Measurements from ENCODE around the gene TSSK2. TPM values are rescaled to one million over a fixed set of nuclear protein-coding genes. Genes with fewer than 3 reads are reported as not detected.

Gene TSSK2
- total and polyA plus RNA-seq, 2 donors = 0.09 TPM; not detected in 1

- H3K27ac ChIP-seq (ENCODE audit: low read depth in 1 of 2, low read length in 1 of 2) = no peak overlapping the region
- WGBS = 45% methylated on average over 12 of the region's 12 CpGs
- DNase-seq (ENCODE audit: low read depth in 6 of 9, low spot score in 9 of 9) = no peak
Measured at GRCh38 chr22:19181786-19182471, 50.8 kb downstream of the TSSK2 start.

More at GRCh38 chr22:19181786-19182471, 50.8 kb downstream of the TSSK2 start:
- H3K4me1 ChIP-seq (ENCODE audit: control insufficient read depth in 2 of 2, insufficient read depth in 2 of 2, low read length in 2 of 2) = peaks cover 6 to 16% of the 10 kb centered on the region in 2 donors
- H3K36me3 ChIP-seq (ENCODE audit: control insufficient read depth in 2 of 2, insufficient read depth in 2 of 2, low read length in 1 of 2) = no peaks in the 10 kb centered on the region
- peaks cover 0 to 37% of the 10 kb centered on the region in 2 donors for H3K27me3 ChIP-seq (ENCODE audit: control insufficient read depth in 2 of 2, insufficient read depth in 1 of 2, low read length in 1 of 2)
- H3K4me3 ChIP-seq (ENCODE audit: low read length in 2 of 2) = no peak overlapping the region
- H3K9me3 ChIP-seq (ENCODE audit: control insufficient read depth in 2 of 2, insufficient read depth in 1 of 2, low read length in 1 of 2) = no peaks in the 10 kb centered on the region

Other genes starting within 250 kb of the TSSK2 start
- 1.2 TPM for gene DGCR6, start 225.0 kb upstream of the TSSK2 start, total RNA-seq
- 1.3 TPM for gene DGCR6, start 225.0 kb upstream of the TSSK2 start, polyA plus RNA-seq
- 3.3 TPM for gene PRODH, start 195.0 kb upstream of the TSSK2 start, total RNA-seq
- gene PRODH, start 195.0 kb upstream of the TSSK2 start, polyA plus RNA-seq = 2.9 TPM
- gene DGCR2, start 8.9 kb upstream of the TSSK2 start, total RNA-seq = 17.8 TPM
- gene DGCR2, start 8.9 kb upstream of the TSSK2 start, polyA plus RNA-seq = 24.1 TPM
- gene ESS2, start 13.3 kb downstream of the TSSK2 start, total RNA-seq = 13.1 TPM
- gene ESS2, start 13.3 kb downstream of the TSSK2 start, polyA plus RNA-seq = 20.1 TPM
- gene GSC2, start 19.0 kb downstream of the TSSK2 start, total RNA-seq = not detected
- not detected for gene GSC2, start 19.0 kb downstream of the TSSK2 start, polyA plus RNA-seq
- gene SLC25A1, start 47.4 kb downstream of the TSSK2 start, total RNA-seq = 18.5 TPM
- gene SLC25A1, start 47.4 kb downstream of the TSSK2 start, polyA plus RNA-seq = 15.3 TPM
- gene CLTCL1, start 160.4 kb downstream of the TSSK2 start, total RNA-seq = 9.5 TPM
- gene CLTCL1, start 160.4 kb downstream of the TSSK2 start, polyA plus RNA-seq = 30.4 TPM